ENCODE results near the gene GDPD5. TPM values are rescaled to one million over a fixed set of nuclear protein-coding genes. Genes with fewer than 3 reads are reported as not detected.

Gene GDPD5
- total RNA-seq, 1 donor from 2014 or later = 9.7 TPM

GRCh38 chr11:75430714-75431532, 94.8 kb downstream of the GDPD5 start:
- peaks cover 20% of the 10 kb centered on the region for H3K4me1 Mint-ChIP-seq (ENCODE audit: low read depth)
- peaks cover 3% of the 10 kb centered on the region for H3K9me3 Mint-ChIP-seq
- intact Hi-C loops (cut with micrococcal nuclease) = no loop called here
- peaks cover 6% of the 10 kb centered on the region for H3K36me3 Mint-ChIP-seq (ENCODE audit: low read depth)
- no peak for DNase-seq (ENCODE audit: low spot score)
- H3K27ac Mint-ChIP-seq = peak overlapping the region; percentile 65
- peak overlapping the region; percentile 80 for H3K4me3 Mint-ChIP-seq
- H3K27me3 Mint-ChIP-seq (ENCODE audit: insufficient read depth) = peaks cover 58% of the 10 kb centered on the region

GRCh38 chr11:75429902-75430713, 95.6 kb downstream of the GDPD5 start:
- peaks cover 58% of the 10 kb centered on the region for H3K27me3 Mint-ChIP-seq (ENCODE audit: insufficient read depth)
- peaks cover 3% of the 10 kb centered on the region for H3K9me3 Mint-ChIP-seq
- intact Hi-C loops (cut with micrococcal nuclease) = no loop called here
- H3K36me3 Mint-ChIP-seq (ENCODE audit: low read depth) = peaks cover 6% of the 10 kb centered on the region
- peak overlapping the region; percentile 65 for H3K27ac Mint-ChIP-seq
- peak; percentile 65 for DNase-seq (ENCODE audit: low spot score)
- H3K4me1 Mint-ChIP-seq (ENCODE audit: low read depth) = peaks cover 20% of the 10 kb centered on the region
- H3K4me3 Mint-ChIP-seq = peak overlapping the region; percentile 80

- intact Hi-C loops (cut with micrococcal nuclease) = no loop called here
- peaks cover 3% of the 10 kb centered on the region for H3K9me3 Mint-ChIP-seq
- peaks cover 9% of the 10 kb centered on the region for H3K36me3 Mint-ChIP-seq (ENCODE audit: low read depth)
- peak overlapping the region; percentile 89 for H3K27ac Mint-ChIP-seq
- peak overlapping the region; percentile 80 for H3K4me3 Mint-ChIP-seq
- H3K4me1 Mint-ChIP-seq (ENCODE audit: low read depth) = peaks cover 20% of the 10 kb centered on the region
- H3K27me3 Mint-ChIP-seq (ENCODE audit: insufficient read depth) = peaks cover 58% of the 10 kb centered on the region
- no peak for DNase-seq (ENCODE audit: low spot score)
Observed at GRCh38 chr11:75429641-75429901, 96.2 kb downstream of the GDPD5 start.

GRCh38 chr11:75428989-75429640, 96.6 kb downstream of the GDPD5 start:
- DNase-seq (ENCODE audit: low spot score) = no peak
- Mint-ChIP-seq H3K4me1 (ENCODE audit: low read depth) (peaks cover 20% of the 10 kb centered on the region), H3K27ac (peak overlapping the region; percentile 89), H3K27me3 (ENCODE audit: insufficient read depth) (peaks cover 58% of the 10 kb centered on the region), H3K36me3 (ENCODE audit: low read depth) (peaks cover 9% of the 10 kb centered on the region), H3K4me3 (peak overlapping the region; percentile 80), H3K9me3 (peaks cover 3% of the 10 kb centered on the region)
- intact Hi-C loops (cut with micrococcal nuclease) = no loop called here

- Mint-ChIP-seq H3K4me3 (peak overlapping the region; percentile 80), H3K9me3 (peaks cover 3% of the 10 kb centered on the region), H3K27ac (peak overlapping the region; percentile 34), H3K36me3 (ENCODE audit: low read depth) (peaks cover 12% of the 10 kb centered on the region), H3K27me3 (ENCODE audit: insufficient read depth) (peaks cover 53% of the 10 kb centered on the region), H3K4me1 (ENCODE audit: low read depth) (peaks cover 20% of the 10 kb centered on the region)
- DNase-seq (ENCODE audit: low spot score) = peak; percentile 64
- intact Hi-C loops (cut with micrococcal nuclease) = no loop called here
Observed at GRCh38 chr11:75428281-75428724, 97.4 kb downstream of the GDPD5 start.

GRCh38 chr11:75427181-75427580, 98.6 kb downstream of the GDPD5 start:
- Mint-ChIP-seq H3K27me3 (ENCODE audit: insufficient read depth) (peaks cover 43% of the 10 kb centered on the region), H3K36me3 (ENCODE audit: low read depth) (peaks cover 12% of the 10 kb centered on the region), H3K4me3 (no peak overlapping the region), H3K9me3 (peaks cover 3% of the 10 kb centered on the region), H3K4me1 (ENCODE audit: low read depth) (peaks cover 20% of the 10 kb centered on the region), H3K27ac (no peak overlapping the region)
- intact Hi-C loops (cut with micrococcal nuclease) = no loop called here
- no peak for DNase-seq (ENCODE audit: low spot score)

- Mint-ChIP-seq H3K27me3 (ENCODE audit: insufficient read depth) (peaks cover 38% of the 10 kb centered on the region), H3K4me1 (ENCODE audit: low read depth) (peaks cover 20% of the 10 kb centered on the region), H3K27ac (no peak overlapping the region), H3K9me3 (peaks cover 3% of the 10 kb centered on the region), H3K4me3 (no peak overlapping the region), H3K36me3 (ENCODE audit: low read depth) (peaks cover 13% of the 10 kb centered on the region)
- DNase-seq (ENCODE audit: low spot score) = no peak
- intact Hi-C loops (cut with micrococcal nuclease) = no loop called here
Observed at GRCh38 chr11:75426720-75427086, 99.0 kb downstream of the GDPD5 start.

GRCh38 chr11:75425422-75425821, 100.3 kb downstream of the GDPD5 start:
- intact Hi-C loops (cut with micrococcal nuclease) = no loop called here
- peaks cover 10% of the 10 kb centered on the region for H3K4me1 Mint-ChIP-seq (ENCODE audit: low read depth)

GRCh38 chr11:75424396-75424795, 101.3 kb downstream of the GDPD5 start:
- DNase-seq (ENCODE audit: low spot score) = no peak
- Mint-ChIP-seq H3K4me3 (no peak overlapping the region), H3K9me3 (peaks cover 2% of the 10 kb centered on the region), H3K27me3 (ENCODE audit: insufficient read depth) (peaks cover 24% of the 10 kb centered on the region), H3K27ac (no peak overlapping the region), H3K36me3 (ENCODE audit: low read depth) (peaks cover 13% of the 10 kb centered on the region), H3K4me1 (ENCODE audit: low read depth) (peaks cover 8% of the 10 kb centered on the region)
- intact Hi-C loops (cut with micrococcal nuclease) = no loop called here

More at GRCh38 chr11:75425422-75425821, 100.3 kb downstream of the GDPD5 start:
- Mint-ChIP-seq H3K27me3 (ENCODE audit: insufficient read depth) (peaks cover 26% of the 10 kb centered on the region), H3K9me3 (peaks cover 3% of the 10 kb centered on the region), H3K36me3 (ENCODE audit: low read depth) (peaks cover 13% of the 10 kb centered on the region), H3K27ac (no peak overlapping the region), H3K4me3 (no peak overlapping the region)
- no peak for DNase-seq (ENCODE audit: low spot score)

- H3K9me3 Mint-ChIP-seq = no peaks in the 10 kb centered on the region
- H3K4me1 Mint-ChIP-seq (ENCODE audit: low read depth) = peaks cover 1% of the 10 kb centered on the region
- H3K27me3 Mint-ChIP-seq (ENCODE audit: insufficient read depth) = peaks cover 18% of the 10 kb centered on the region
- intact Hi-C loops (cut with micrococcal nuclease) = no loop called here
- peaks cover 8% of the 10 kb centered on the region for H3K36me3 Mint-ChIP-seq (ENCODE audit: low read depth)
- no peak overlapping the region for H3K4me3 Mint-ChIP-seq
- H3K27ac Mint-ChIP-seq = no peak overlapping the region
- DNase-seq (ENCODE audit: low spot score) = no peak
Observed at GRCh38 chr11:75423721-75424120, 102.0 kb downstream of the GDPD5 start.

- Mint-ChIP-seq H3K36me3 (ENCODE audit: low read depth) (peaks cover 8% of the 10 kb centered on the region), H3K4me3 (no peak overlapping the region), H3K27ac (no peak overlapping the region), H3K27me3 (ENCODE audit: insufficient read depth) (peaks cover 8% of the 10 kb centered on the region), H3K4me1 (ENCODE audit: low read depth) (no peaks in the 10 kb centered on the region), H3K9me3 (no peaks in the 10 kb centered on the region)
- no peak for DNase-seq (ENCODE audit: low spot score)
- intact Hi-C loops (cut with micrococcal nuclease) = no loop called here
Observed at GRCh38 chr11:75422248-75423231, 103.2 kb downstream of the GDPD5 start.

GRCh38 chr11:75421902-75422247, 103.9 kb downstream of the GDPD5 start:
- DNase-seq (ENCODE audit: low spot score) = no peak
- peaks cover 9% of the 10 kb centered on the region for H3K36me3 Mint-ChIP-seq (ENCODE audit: low read depth)
- H3K27ac Mint-ChIP-seq = no peak overlapping the region
- H3K27me3 Mint-ChIP-seq (ENCODE audit: insufficient read depth) = peaks cover 3% of the 10 kb centered on the region
- H3K4me3 Mint-ChIP-seq = no peak overlapping the region
- no peaks in the 10 kb centered on the region for H3K4me1 Mint-ChIP-seq (ENCODE audit: low read depth)
- no peaks in the 10 kb centered on the region for H3K9me3 Mint-ChIP-seq
- intact Hi-C loops (cut with micrococcal nuclease) = no loop called here
